Ramos (cell line): Measurements from ENCODE around the gene SCYGR6.
"Not testable (repeated sequence)": the region's sequence is repeated elsewhere in the genome, so short reads cannot be mapped to it uniquely, and the experiment has no call there.

Experiments used
- in situ Hi-C: fragments of 300-500 bp; cut with MboI; formaldehyde crosslinking; loops from one replicate; pipeline ENCODE4 v1.14.3; 2022; ENCODE audit warnings: low sequenced_read_pairs; ENCODE audit not compliant: unreplicated experiment

The SCYGR6 gene, protein sequence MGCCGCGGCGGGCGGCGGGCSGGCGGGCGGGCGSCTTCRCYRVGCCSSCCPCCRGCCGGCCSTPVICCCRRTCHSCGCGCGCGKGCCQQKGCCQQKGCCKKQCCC

DNA sequence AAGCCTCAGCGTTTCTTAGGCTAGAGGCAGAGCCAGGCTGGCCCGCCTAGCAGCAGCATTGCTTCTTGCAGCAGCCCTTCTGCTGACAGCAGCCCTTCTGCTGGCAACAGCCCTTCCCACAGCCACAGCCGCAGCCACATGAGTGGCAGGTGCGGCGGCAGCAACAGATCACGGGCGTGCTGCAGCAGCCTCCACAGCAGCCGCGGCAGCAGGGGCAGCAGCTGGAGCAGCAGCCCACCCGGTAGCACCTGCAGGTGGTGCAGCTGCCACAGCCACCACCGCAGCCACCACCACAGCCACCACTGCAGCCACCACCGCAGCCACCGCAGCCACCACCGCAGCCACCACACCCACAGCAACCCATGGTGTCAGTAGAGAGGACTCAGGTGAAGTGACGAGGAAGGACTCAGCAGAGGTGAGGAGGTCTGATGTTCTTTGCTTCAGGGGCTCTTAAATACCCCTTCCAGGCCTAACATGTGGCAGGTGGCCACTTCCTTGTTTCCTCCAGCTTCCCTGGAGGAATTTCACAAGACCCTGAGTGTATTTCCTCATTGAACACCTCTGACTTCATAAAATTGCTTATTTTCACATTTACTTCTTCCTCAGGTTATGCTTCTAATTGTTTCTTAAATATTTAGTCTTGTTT lies at the start of gene SCYGR6:
TSS of gene SCYGR6 (minus strand) at position 364 of the 646 bp plus-strand sequence. CDS start at position 364, 0 bp downstream.
- in situ Hi-C loops = no loop called here

DNA sequence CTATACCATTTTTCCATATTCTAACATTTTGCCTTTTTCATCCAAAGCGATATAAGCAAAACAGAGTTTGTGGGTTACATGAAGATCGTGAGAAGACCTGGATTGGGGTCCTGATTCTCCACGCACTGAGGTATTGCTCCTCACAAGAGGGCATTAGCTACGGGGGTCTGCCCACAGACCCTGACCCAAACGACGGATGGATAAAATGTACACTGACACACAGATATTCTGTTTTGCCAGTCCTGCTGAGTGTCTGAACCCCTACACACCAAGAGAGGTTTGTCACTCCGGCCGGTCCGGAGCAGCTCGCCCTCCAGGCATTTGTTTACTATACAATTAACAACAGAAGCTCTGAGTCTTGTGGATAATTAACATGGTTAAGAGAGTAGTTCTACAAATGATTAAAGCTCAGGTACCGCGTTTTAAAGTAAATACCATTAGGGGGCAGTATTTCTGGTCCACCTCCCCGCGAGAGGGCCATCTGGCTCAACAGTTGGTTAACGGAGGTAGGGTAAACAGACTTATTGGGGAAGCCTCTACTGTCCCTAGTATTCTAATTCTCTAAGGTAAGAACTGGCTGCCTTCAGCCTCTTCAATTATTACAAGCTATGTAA lies 49.6 kb upstream of the SCYGR6 start:
- in situ Hi-C loops = no loop called here

DNA sequence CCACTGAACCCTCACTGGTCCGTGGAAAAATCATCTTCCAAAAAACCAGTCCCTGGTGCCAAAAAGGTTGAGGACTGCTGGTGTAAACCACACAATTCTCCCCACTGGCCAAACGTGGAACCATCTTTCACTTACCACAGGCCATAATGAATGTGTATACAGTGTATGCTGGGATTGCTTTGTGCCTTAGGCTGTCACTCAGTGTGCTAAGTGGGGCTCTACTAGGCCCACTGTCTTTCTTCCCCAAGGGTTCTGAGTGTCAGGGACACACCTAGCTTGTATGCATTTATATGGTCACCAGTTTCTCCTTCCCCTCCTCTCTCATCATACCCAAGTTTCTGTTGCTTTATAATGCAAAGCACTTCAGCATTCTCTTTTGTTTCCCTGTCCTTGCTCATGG lies 48.4 kb upstream of the SCYGR6 start:
- in situ Hi-C loops = no loop called here

DNA sequence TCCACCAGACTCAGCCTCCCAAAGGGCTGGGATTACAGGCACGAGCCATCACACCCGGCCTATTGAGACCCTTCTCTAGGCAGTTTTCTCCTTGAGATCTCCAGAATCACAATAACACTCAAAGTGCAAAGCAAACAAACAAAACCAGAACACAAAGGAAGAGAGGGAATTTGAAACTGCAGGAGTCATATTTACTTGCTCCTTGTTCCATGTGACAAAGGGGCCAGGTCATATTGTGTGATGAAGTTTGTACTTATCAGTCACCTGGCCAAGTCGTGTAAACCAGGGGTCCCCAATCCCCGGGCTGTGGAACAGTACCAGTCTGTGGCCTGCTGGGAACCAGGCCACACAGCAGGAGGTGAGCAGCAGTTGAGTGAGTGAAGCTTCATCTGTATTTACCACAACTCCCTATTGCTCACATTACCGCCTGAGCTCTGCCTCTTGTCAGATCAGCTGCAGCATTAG lies 47.7 kb upstream of the SCYGR6 start:
- in situ Hi-C loops = no loop called here

DNA sequence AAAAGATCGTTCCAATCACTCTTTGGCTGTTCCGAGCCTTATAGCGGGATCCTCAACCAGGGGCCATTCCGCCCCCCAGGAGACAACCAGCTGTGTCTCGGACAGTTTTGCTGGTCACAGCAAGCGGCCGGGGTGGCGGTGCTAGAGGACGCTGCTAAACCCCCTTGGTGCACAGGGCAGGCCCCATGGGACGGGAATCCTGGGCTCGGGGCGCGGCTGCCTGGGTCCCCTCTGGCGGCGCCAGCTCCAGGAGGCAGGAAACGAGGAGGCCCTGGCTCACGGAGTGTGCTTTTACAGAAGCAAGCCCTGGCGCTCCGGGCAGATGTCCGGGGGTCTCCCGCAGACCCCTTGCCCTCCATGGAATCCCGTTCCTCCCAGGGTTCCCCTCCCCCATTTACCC lies 43.3 kb upstream of the SCYGR6 start:
- in situ Hi-C loops = loop anchor here (10.0 kb wide), 1 partner anchor 643 kb away; no protein-coding TSS in a partner anchor

DNA sequence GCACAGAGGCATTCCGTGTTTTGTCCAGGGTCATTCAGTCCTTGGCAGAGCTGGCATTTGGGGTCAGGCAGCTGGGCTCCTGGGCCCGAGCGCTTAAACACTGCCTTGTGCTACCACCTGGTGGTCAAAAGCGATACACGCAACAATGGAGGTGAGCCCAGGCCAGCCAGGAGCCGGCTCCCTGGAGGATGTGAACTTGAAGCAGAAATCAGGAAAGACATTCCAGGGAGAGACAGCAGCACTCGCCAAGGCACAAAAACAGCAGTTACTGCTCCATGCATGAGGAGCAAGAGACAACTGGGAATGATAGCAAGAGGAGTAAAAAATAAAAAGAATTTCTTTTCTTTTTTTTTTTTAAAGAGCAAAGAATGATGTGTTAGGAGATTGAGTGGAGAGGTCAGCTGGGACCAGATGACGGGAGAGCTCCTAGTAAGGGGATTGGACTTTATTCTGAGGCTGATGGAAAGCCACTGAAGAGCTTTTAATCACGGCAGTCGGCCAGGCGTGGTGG lies 41.9 kb upstream of the SCYGR6 start:
- in situ Hi-C loops = loop anchor here (10.0 kb wide), 1 partner anchor 642 kb away; no protein-coding TSS in a partner anchor

DNA sequence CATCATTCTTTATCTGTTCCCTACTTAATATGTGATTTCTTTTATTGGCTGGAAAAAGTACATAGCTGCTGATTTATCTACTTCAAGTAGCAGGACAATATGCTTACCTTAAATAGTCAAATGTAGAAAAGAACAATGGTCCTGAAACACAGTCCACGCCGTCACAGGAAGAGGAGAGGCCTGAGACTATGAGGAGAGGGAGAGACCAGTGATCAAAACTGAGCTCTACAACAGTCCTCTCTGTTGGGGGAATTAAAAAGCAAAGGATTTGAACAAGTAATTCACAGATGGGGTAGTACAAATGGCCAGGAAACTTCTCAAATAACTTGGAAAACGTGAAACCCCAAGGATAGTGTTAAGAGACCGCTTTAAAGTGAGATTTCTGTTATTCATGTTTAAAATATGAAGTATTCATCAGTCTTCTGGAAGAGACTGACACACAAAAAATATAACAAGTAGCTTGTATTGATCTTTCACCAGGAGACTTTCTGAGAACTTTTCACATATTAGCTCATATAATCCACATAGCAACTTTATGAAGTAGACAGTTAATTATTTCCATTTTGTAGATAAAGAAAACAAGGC lies 41.3 kb upstream of the SCYGR6 start:
- in situ Hi-C loops = loop anchor here (10.0 kb wide), 1 partner anchor 641 kb away; no protein-coding TSS in a partner anchor

DNA sequence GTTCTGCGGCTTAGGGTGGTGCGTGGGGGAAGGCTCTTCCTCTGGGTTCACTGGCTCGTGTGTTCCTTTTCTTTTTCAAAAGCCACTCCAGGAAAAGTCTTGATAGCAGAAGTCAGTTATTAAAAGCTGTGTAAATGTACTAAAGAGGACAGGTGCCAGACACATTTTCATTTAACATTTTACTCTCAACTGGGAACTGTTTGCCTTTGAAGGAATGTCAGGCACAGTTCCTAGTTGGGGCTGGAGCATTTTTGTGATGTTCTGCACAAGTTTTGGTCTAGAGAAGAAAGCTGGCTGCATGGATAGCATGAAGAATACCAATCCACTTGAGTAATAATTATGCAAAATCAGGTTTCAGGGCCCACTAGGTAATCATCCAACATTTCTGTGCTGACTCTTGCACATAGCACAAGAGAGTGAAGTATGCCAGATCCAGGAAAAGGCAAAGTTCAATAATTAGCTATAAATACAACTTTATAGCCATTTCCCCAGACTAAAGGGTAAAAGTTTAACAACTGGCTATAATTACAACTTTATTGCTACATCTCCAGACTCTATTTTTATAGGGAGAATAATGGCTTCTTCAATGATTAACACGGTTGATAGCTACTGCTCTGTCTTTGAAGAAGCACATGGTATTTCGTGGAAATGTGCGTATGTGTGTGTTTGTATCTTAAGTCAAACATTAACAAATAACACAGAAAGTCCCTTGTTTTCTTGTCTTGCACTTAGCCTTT lies 37.4 kb upstream of the SCYGR6 start:
- in situ Hi-C loops = loop anchor here (10.0 kb wide), 1 partner anchor 637 kb away; no protein-coding TSS in a partner anchor

DNA sequence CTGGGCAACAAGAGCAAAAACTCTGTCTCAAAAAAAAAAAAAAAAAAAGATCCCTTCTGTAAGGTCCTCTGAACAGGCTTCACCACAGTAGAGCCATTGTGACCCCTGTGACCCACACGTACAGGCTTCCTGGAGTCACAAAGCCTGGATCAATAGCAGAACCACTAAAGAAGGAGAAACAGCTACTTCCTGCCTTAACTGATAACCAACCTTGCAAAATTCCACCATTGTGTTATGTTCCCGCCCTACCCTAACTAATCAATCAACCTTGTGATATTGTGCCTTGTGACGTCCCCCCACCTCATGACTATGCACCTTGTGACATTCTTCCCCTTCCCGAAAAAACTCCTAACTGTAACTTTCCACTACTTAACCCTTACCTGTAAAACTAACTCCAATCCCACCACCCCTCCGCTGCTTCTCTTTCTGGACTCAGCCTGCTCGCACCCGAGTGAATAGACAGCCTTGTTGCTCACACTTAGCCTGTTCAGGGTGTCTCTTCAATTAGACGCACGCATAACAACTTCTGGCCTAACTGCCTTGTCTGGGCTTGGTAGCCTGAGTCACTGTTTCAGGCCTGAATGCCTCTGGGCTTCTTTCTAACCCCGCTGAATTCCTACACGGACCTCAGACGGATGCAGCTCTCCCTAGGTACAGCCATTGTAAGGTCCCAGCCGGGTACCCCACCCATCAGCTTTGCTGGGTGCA lies 35.0 kb upstream of the SCYGR6 start:
- in situ Hi-C loops = loop anchor here (10.0 kb wide), 1 partner anchor 635 kb away; no protein-coding TSS in a partner anchor

DNA sequence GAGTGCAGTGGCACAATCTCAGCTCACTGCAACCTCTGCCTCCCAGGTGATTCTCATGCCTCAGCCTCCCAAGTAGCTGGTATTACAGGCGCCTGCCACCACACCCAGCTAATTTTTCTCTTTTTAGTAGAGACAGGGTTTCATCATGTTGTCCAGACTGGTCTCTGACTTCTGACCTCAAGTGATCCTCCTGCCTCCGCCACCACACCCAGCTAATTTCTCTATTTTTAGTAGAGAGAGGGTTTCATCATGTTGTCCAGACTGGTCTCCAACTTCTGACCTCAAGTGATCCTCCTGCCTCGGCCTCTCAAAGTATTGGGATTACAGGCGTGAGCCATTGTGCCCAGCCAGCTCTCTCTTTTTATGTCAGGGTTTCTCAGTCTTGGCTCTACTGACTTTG lies 31.7 kb upstream of the SCYGR6 start:
- in situ Hi-C loops = not testable (repeated sequence)

DNA sequence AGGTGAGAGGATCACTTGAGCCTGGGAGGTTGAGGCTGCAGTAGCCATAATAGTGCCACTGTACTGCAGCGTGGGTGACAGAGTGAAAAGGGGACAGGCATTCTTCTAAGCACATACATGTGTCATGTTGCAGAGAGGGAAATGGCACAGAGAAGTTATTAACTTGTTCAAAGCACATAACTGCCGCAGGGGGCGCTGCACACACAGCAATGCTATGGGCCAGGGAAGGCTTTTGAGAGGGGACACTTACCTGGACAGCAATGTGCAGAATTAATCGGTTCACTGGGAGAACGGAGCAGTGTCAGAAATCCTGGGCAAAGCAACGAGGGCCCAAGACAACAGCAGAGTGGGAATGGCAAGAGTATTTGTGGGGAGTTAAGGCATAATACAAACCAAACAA lies 23.5 kb upstream of the SCYGR6 start:
- in situ Hi-C loops = no loop called here

DNA sequence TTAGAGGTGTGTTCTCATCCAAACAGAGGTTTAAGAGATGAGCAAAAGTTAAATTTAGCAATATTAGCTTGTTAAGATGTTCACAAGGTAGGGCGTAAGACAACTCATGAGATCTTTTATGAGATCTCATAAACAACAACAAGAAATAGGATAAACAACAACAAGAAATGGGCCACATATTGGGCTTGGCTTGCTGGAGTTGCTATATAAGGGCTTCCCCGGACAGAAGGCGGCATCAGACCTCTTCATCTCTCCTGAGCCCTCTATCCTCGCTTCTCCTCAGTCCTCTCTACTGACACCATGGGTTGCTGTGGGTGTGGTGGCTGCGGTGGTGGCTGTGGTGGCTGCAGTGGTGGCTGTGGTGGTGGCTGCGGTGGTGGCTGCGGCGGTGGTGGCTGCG lies 21.0 kb upstream of the SCYGR6 start, which contains the start of gene SCYGR8:
TSS of gene SCYGR8 (plus strand) at position 301 of the 400 bp plus-strand sequence. CDS start at position 301, 0 bp downstream.
- in situ Hi-C loops = no loop called here

DNA sequence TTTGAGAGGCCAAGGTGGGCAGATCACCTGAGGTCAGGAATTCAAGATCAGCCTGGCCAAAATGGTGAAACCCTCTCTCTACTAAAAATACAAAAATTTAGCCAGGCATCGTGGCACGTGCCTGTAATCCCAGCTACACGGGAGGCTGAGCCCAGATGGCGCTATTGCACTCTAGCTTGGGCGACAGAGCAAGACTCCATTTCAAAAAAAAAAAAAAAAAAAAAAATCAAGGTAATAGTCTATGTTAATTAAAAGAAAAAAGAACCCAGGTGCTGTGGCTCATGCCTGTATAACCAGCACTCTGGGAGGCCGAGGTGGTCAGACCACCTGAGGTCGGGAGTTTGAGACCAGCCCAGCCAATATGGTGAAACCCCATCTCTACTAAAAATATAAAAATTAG lies 16.1 kb upstream of the SCYGR6 start:
- in situ Hi-C loops = not testable (repeated sequence)

DNA sequence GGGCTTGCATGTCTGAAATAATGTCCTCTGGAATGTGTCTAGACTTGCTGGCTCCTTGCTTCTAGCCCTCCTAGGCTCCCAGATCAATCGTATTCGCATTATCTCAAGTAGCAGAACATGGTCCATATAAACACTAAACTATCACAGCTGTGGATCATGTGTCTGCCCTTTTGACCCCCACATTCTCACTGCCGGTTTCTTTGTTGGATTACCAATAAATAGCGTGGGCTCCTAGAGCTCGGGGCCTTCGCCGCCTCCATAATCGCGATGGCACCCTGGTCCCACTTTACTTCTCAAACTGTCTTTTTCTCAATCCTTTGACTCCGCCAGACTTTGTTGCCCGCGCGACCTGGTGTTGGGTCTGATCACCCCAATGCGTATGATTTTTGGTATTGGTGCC lies 14.8 kb upstream of the SCYGR6 start:
- in situ Hi-C loops = no loop called here

DNA sequence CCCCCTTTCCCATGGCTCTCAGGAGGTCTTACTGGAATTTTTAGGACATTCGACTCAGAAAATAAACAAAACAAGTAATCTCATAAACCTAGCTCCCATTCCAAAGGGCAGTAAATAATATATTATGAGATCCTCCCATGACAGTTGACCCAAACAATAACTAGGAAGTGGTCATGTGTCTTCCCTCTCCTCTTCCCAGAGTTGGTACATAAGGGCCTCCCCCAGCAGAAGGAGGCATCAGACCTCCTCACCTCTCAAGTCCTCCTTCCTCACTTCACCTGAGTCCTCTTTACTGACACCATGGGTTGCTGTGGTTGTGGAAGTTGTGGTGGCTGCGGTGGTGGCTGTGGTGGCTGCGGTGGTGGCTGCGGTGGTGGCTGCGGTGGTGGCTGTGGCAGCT lies 3.5 kb upstream of the SCYGR6 start, which contains the start of gene SCYGR7:
TSS of gene SCYGR7 (plus strand) at position 301 of the 400 bp plus-strand sequence. CDS start at position 301, 0 bp downstream.
- in situ Hi-C loops = no loop called here

DNA sequence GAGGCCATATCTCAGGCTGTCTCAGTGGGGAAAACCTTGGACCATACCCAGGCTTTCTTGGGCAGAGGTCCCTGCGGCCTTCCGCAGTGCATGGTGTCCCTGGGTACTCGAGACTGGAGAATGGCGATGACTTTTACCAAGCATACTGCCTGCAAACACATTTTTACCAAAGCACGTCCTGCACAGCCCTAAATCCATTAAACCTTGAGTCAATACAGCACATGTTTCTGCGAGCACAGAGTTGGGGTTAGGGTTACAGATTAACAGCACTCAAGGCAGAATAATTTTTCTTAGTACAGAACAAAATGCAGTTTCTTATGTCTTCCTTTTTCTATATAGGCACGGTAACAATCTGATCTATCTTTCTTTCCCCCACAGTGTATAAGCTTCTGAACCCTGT lies 1.7 kb downstream of the SCYGR6 start:
- in situ Hi-C loops = not testable (repeated sequence)

DNA sequence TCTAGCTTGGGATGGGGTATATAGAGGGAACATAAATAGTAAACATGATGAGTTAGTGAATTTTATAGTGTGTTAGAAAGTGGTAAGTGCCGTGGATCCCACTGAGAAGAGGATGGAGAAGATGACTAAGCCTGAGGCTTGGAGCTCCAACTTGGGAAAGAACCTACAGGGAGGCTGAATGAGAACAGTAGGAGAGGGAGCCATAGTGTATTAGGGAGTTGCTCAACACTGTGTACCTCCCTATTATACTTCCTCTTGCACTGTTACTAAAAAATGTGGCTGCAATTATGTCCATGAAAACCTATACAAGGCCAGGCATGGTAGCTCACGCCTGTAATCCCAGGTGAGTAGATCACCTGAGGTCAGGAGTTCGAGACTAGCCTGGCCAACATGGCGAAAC lies 3.9 kb downstream of the SCYGR6 start:
- in situ Hi-C loops = no loop called here

DNA sequence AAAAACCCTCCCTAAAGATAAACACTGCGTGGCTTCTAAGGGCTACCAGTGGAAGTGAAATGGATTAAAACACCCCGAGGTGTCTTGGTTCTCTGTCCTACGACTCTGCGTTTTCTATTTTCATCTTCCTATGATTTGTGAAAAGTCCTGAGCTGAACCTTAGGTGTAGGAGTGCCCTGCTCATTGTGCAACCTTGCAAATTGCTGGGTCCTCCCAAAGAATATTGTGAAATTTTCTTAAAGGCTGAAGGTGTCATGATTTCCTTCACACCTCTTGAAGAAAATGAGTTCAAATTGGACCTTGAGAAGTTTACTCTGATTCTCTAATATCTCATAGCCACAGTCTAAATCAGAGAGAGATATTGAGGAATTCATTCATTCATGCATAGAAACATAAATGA lies 4.9 kb downstream of the SCYGR6 start:
- in situ Hi-C loops = no loop called here
